H1 (cell line): ENCODE measurements around the gene CDC42EP4.

Experiments
- CREB1 ChIP-seq: IDR thresholded peaks from 2 replicates; pipeline ENCODE4 v1.6.1; 2012; ENCODE audit warnings: inconsistent platforms
- EP300 ChIP-seq, 2 experiments: IDR thresholded peaks; 1 replicate in 1 of 2; 2 replicates in 1 of 2; pipeline ENCODE4 v1.6.1; 2011 to 2012; ENCODE audit warnings: low read depth in 2 of 2, low read length in 2 of 2, mild to moderate bottlenecking in 2 of 2, borderline replicate concordance in 1 of 2, inconsistent platforms in 1 of 2, moderate library complexity in 1 of 2
- SP1 ChIP-seq: IDR thresholded peaks from 2 replicates; pipeline ENCODE4 v1.6.1; 2011; ENCODE audit warnings: low read depth, low read length
- ZNF274 ChIP-seq: IDR thresholded peaks from 2 replicates; pipeline ENCODE4 v1.7.0; 2012; ENCODE audit warnings: low read length, borderline replicate concordance; ENCODE audit errors: extremely low read depth
- TF ChIP-seq, protein P1 (sequence below): IDR thresholded peaks from 2 replicates; pipeline ENCODE4 v1.6.1; 2011; ENCODE audit warnings: low read length, improper control_type of control experiment
- TF ChIP-seq, protein P2 (sequence below), 3 experiments: IDR thresholded peaks; 1 replicate in 2 of 3; 2 replicates in 1 of 3; pipeline versions ENCODE4 v1.5.1 to v1.6.1; 2011; ENCODE audit warnings: low read length in 3 of 3, mild to moderate bottlenecking in 3 of 3, inconsistent platforms in 2 of 3, low read depth in 1 of 3, moderate library complexity in 1 of 3; ENCODE audit not compliant: insufficient read depth in 1 of 3; ENCODE audit errors: control extremely low read depth in 1 of 3

DNA sequence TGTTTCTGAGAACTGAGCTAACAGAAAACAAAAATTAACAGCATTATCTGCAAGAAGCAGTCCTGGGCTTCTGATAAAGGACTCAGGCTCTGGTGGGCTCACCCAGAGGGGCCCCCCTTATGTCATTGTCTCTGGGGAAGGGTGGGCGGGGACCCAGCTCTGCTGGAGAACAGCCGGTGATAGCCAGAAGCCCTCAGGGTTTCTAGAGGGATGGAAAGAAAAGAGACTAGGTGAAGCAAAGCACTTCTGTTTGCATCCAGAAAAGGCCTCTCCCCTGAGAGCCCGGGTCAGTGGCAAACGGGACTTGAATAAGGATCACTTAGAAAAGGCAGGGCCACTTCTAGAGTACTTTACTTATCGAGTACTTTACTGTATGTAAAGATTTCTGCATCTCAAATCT, 7.0 kb upstream of the CDC42EP4 start:
- TF ChIP-seq CREB1 (no peak), EP300 (IDR thresholded peaks at IDR 0.05; ENCODE audit: borderline replicate concordance in 1 of 2, low read depth in 2 of 2, low read length in 2 of 2) (no peak), SP1 (no peak), ZNF274 (no peak)
- TF ChIP-seq, protein P1, sequence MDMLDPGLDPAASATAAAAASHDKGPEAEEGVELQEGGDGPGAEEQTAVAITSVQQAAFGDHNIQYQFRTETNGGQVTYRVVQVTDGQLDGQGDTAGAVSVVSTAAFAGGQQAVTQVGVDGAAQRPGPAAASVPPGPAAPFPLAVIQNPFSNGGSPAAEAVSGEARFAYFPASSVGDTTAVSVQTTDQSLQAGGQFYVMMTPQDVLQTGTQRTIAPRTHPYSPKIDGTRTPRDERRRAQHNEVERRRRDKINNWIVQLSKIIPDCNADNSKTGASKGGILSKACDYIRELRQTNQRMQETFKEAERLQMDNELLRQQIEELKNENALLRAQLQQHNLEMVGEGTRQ, result no peak
- TF ChIP-seq, protein P2, sequence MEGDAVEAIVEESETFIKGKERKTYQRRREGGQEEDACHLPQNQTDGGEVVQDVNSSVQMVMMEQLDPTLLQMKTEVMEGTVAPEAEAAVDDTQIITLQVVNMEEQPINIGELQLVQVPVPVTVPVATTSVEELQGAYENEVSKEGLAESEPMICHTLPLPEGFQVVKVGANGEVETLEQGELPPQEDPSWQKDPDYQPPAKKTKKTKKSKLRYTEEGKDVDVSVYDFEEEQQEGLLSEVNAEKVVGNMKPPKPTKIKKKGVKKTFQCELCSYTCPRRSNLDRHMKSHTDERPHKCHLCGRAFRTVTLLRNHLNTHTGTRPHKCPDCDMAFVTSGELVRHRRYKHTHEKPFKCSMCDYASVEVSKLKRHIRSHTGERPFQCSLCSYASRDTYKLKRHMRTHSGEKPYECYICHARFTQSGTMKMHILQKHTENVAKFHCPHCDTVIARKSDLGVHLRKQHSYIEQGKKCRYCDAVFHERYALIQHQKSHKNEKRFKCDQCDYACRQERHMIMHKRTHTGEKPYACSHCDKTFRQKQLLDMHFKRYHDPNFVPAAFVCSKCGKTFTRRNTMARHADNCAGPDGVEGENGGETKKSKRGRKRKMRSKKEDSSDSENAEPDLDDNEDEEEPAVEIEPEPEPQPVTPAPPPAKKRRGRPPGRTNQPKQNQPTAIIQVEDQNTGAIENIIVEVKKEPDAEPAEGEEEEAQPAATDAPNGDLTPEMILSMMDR (IDR thresholded peaks at IDR 0.05; ENCODE audit: control extremely low read depth in 1 of 3, insufficient read depth in 1 of 3, low read depth in 1 of 3, low read length in 3 of 3), result no peak
